H1 (cell line): ENCODE measurements around the gene B9D1. TPM values are rescaled to one million over a fixed set of nuclear protein-coding genes. Genes with fewer than 3 reads are reported as not detected.
A peak's percentile ranks its signal among the peaks of the same experiment; 100 is the strongest.

Source experiments
- polyA plus RNA-seq, 7 experiments: library from polyadenylated mRNA; depleted of rRNA in 3 of 7; stranded (reverse) in 5 of 7; unstranded in 2 of 7; fragments of >200 nt in 5 of 7; fragments of 200-250 nt in 2 of 7; gene quantifications; 1 replicate in 5 of 7; 2 replicates in 1 of 7; 4 replicates in 1 of 7; pipeline versions ENCODE4 v1.2.1 to v1.2.3, GENCODE V29; 2011 to 2013; ENCODE audit warnings: missing spikeins in 2 of 7, mixed read lengths in 2 of 7
- total RNA-seq: library from RNA; stranded (reverse); fragmentation: NEBNext Ultra II Directional; extraction: Animal tissue kit (Norgen Biotek cat#: 25700); gene quantifications from 2 replicates; pipeline ENCODE4 v1.2.1, GENCODE V29; 2021
- TF ChIP-seq, protein P1 (sequence below): IDR thresholded peaks from 2 replicates; pipeline ENCODE4 v1.6.1; 2012; ENCODE audit warnings: inconsistent platforms

The B9D1 gene
- total and polyA plus RNA-seq, 2 of the 8 experiments (the other 6 are each of a cell fraction or from before 2014, with no cell fraction given) = 24.6 to 65.7 TPM

DNA sequence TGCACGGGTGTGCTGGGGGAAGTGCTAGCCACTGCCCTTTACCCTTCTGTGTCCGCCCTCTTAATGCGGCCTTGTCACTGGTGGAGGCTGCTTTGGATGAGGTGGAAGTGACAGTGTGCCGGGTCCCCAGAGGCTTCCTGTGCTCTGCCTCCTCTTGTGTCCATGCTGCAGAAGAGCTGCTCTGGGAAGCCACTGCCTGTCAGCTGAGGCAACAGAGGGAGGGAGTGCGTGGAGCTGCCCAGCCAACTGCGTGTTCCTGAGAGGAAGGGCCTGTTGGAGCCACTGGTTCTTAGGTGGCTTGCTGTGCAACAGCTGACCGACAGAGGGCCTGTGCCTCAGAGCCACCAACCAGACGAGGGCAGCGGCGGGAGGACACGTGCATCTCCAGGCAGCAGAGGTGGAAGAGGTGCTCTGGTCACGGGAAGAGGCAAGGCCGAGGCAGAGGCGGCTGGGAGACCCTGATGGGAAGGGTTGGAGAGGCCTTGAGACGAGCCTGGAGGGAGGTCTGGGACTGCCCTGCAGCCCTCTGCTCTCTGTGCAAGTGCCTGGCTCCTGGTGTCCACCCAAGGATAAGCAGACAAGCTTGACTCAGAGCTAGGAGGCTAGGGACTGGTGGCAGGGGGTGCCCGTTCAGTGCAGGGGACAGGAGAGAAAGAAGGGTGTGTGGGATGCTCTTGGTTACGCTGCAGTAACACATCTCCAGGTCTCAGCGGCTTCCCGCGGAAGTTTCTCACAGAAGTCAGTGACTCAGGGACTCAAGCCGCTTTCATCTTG, 25.4 kb downstream of the B9D1 start (continued):
- TF ChIP-seq, protein P1, sequence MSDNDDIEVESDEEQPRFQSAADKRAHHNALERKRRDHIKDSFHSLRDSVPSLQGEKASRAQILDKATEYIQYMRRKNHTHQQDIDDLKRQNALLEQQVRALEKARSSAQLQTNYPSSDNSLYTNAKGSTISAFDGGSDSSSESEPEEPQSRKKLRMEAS = peak; percentile 64
